IPS DF 6.9 (cell line): Measurements from ENCODE around the gene CDK5RAP2.
"Not testable (repeated sequence)": the region's sequence is repeated elsewhere in the genome, so short reads cannot be mapped to it uniquely, and the experiment has no call there.

Experiments used
- DNase-seq: peaks from one replicate; pipeline ENCODE4 v3.0.0-alpha.2; 2013; ENCODE audit warnings: low read depth, low spot score
- H3K27ac ChIP-seq: one replicate; pipeline ENCODE4 v1.5.1; 2013; ENCODE audit warnings: low read length, control low read depth
- H3K27me3 ChIP-seq: 2 replicates; pipeline ENCODE4 v1.6.1; 2013; ENCODE audit warnings: mild to moderate bottlenecking, low read length; ENCODE audit not compliant: control insufficient read depth, insufficient read depth
- H3K36me3 ChIP-seq: 2 replicates; pipeline ENCODE4 v1.6.1; 2013; ENCODE audit warnings: low read length; ENCODE audit not compliant: control insufficient read depth, insufficient read depth
- H3K4me1 ChIP-seq: 2 replicates; pipeline ENCODE4 v1.6.1; 2013; ENCODE audit warnings: low read length; ENCODE audit not compliant: control insufficient read depth, insufficient read depth
- H3K4me3 ChIP-seq: 2 replicates; pipeline ENCODE4 v1.5.1; 2013; ENCODE audit warnings: mild to moderate bottlenecking, low read length
- H3K9me3 ChIP-seq: 2 replicates; pipeline ENCODE4 v1.6.1; 2013; ENCODE audit warnings: low read length, inconsistent platforms; ENCODE audit not compliant: control insufficient read depth, insufficient read depth
- WGBS: extraction: QIAGEN DNeasy Blood & Tissue Kit; methylation state at CpG from one replicate; pipeline ENCODE4 v1.1.7; 2013; ENCODE audit warnings: mixed read lengths, missing lambda C conversion rate; ENCODE audit not compliant: insufficient read length, insufficient coverage; 5-methylcytosine and 5-hydroxymethylcytosine counted together

The CDK5RAP2 gene

GRCh38 chr9:120521101-120521500 lies 58.9 kb downstream of the CDK5RAP2 start:
- no CpG with 5 or more reads among the region's 2 CpGs for WGBS
- Histone ChIP-seq H3K27ac (no peak overlapping the region), H3K4me3 (no peak overlapping the region), H3K4me1 (no peaks in the 10 kb centered on the region), H3K36me3 (peaks cover 8% of the 10 kb centered on the region; the same call in 1 of the 2 replicates), H3K9me3 (no peaks in the 10 kb centered on the region), H3K27me3 (no peaks in the 10 kb centered on the region)
- no peak for DNase-seq

- not testable (repeated sequence) for H3K27ac ChIP-seq, H3K4me3 ChIP-seq, DNase-seq, H3K36me3 ChIP-seq, H3K27me3 ChIP-seq, H3K9me3 ChIP-seq, H3K4me1 ChIP-seq
- WGBS = no CpG with 5 or more reads among the region's 4 CpGs
These were observed 64.0 kb downstream of the CDK5RAP2 start for GRCh38 chr9:120515996-120516395.

GRCh38 chr9:120515481-120515880 lies 64.5 kb downstream of the CDK5RAP2 start:
- not testable (repeated sequence) for H3K27me3 ChIP-seq, H3K36me3 ChIP-seq, H3K9me3 ChIP-seq, H3K4me3 ChIP-seq, H3K27ac ChIP-seq, H3K4me1 ChIP-seq, DNase-seq
- WGBS = no CpG with 5 or more reads among the region's 3 CpGs

- no peak overlapping the region for H3K4me3 ChIP-seq
- H3K4me1 ChIP-seq = no peaks in the 10 kb centered on the region
- no peaks in the 10 kb centered on the region for H3K27me3 ChIP-seq
- peaks cover 5% of the 10 kb centered on the region; the same call in 1 of the 2 replicates for H3K36me3 ChIP-seq
- no peak overlapping the region for H3K27ac ChIP-seq
- no CpG with 5 or more reads among the region's 4 CpGs for WGBS
- DNase-seq = no peak
- H3K9me3 ChIP-seq = no peaks in the 10 kb centered on the region
These were observed 65.6 kb downstream of the CDK5RAP2 start for GRCh38 chr9:120514405-120514804.

GRCh38 chr9:120513825-120514396 lies 66.1 kb downstream of the CDK5RAP2 start:
- peaks cover 5% of the 10 kb centered on the region; the same call in 1 of the 2 replicates for H3K36me3 ChIP-seq
- H3K4me1 ChIP-seq = no peaks in the 10 kb centered on the region
- H3K27me3 ChIP-seq = no peaks in the 10 kb centered on the region
- H3K9me3 ChIP-seq = no peaks in the 10 kb centered on the region
- no CpG with 5 or more reads among the region's 4 CpGs for WGBS
- H3K27ac ChIP-seq = no peak overlapping the region
- no peak overlapping the region for H3K4me3 ChIP-seq
- no peak for DNase-seq

- no peak for DNase-seq
- Histone ChIP-seq H3K36me3 (no peaks in the 10 kb centered on the region; the same call in 1 of the 2 replicates), H3K27ac (no peak overlapping the region), H3K4me3 (no peak overlapping the region), H3K27me3 (no peaks in the 10 kb centered on the region), H3K4me1 (no peaks in the 10 kb centered on the region), H3K9me3 (no peaks in the 10 kb centered on the region)
- no CpG with 5 or more reads among the region's 3 CpGs for WGBS
These were observed 69.2 kb downstream of the CDK5RAP2 start for GRCh38 chr9:120510816-120511215.

- no peaks in the 10 kb centered on the region for H3K27me3 ChIP-seq
- H3K9me3 ChIP-seq = no peaks in the 10 kb centered on the region
- no peaks in the 10 kb centered on the region for H3K4me1 ChIP-seq
- no peaks in the 10 kb centered on the region; the same call in 1 of the 2 replicates for H3K36me3 ChIP-seq
- no peak overlapping the region for H3K4me3 ChIP-seq
- H3K27ac ChIP-seq = no peak overlapping the region
- DNase-seq = no peak
- WGBS = no CpG with 5 or more reads among the region's 3 CpGs
These were observed 71.9 kb downstream of the CDK5RAP2 start for GRCh38 chr9:120507936-120508510.

GRCh38 chr9:120505186-120505585 lies 74.8 kb downstream of the CDK5RAP2 start:
- H3K4me1 ChIP-seq = no peaks in the 10 kb centered on the region
- H3K4me3 ChIP-seq = no peak overlapping the region
- no peak overlapping the region for H3K27ac ChIP-seq
- H3K36me3 ChIP-seq = no peaks in the 10 kb centered on the region
- H3K9me3 ChIP-seq = no peaks in the 10 kb centered on the region
- no peaks in the 10 kb centered on the region for H3K27me3 ChIP-seq
- no peak for DNase-seq
- no CpG with 5 or more reads among the region's 4 CpGs for WGBS

GRCh38 chr9:120500733-120501132 lies 79.2 kb downstream of the CDK5RAP2 start:
- no CpG with 5 or more reads among the region's 5 CpGs for WGBS
- no peak for DNase-seq
- Histone ChIP-seq H3K4me3 (no peak overlapping the region), H3K9me3 (no peaks in the 10 kb centered on the region), H3K27me3 (no peaks in the 10 kb centered on the region), H3K36me3 (no peaks in the 10 kb centered on the region), H3K27ac (no peak overlapping the region), H3K4me1 (no peaks in the 10 kb centered on the region)

- not testable (repeated sequence) for DNase-seq, H3K9me3 ChIP-seq, H3K27me3 ChIP-seq, H3K36me3 ChIP-seq, H3K27ac ChIP-seq, H3K4me1 ChIP-seq, H3K4me3 ChIP-seq
- WGBS = no CpG with 5 or more reads among the region's 5 CpGs
These were observed 82.1 kb downstream of the CDK5RAP2 start for GRCh38 chr9:120497865-120498264.

- no CpG with 5 or more reads among the region's 37 CpGs for WGBS
These were observed 83.5 kb downstream of the CDK5RAP2 start for GRCh38 chr9:120496438-120496837.

More at GRCh38 chr9:120496438-120496837, 83.5 kb downstream of the CDK5RAP2 start:
- not testable (repeated sequence) for H3K27me3 ChIP-seq, H3K4me1 ChIP-seq, H3K36me3 ChIP-seq, H3K27ac ChIP-seq, DNase-seq, H3K4me3 ChIP-seq, H3K9me3 ChIP-seq
